T-helper 2 cell treated with Interferon-gamma antibody and Interleukin-4, amounts not matched to agents 100 ng/mL and 5 ng/mL, for 36 hours (primary cell): Measurements from ENCODE around the gene DLGAP3. TPM values are rescaled to one million over a fixed set of nuclear protein-coding genes. Genes with fewer than 3 reads are reported as not detected.
"Not testable (repeated sequence)": the region's sequence is repeated elsewhere in the genome, so short reads cannot be mapped to it uniquely, and the experiment has no call there.

Experiments
- intact Hi-C: fragments of 100-400 bp; cut with micrococcal nuclease; formaldehyde crosslinking; loops from one replicate; pipeline ENCODE4 v1.15.1; 2023
- total RNA-seq: library from RNA; stranded (reverse); gene quantifications from 2 replicates; pipeline ENCODE4 v1.2.3, GENCODE V29; 2022

DLGAP3 gene
- total RNA-seq = 0.25 and 0.36 TPM in 2 replicates

GRCh38 chr1:34929497-34929852 is at the start of gene DLGAP3:
Gene DLGAP3 (minus strand): TSS chr1:34929650. CDS start chr1:34905383, 24,267 bp downstream.
- intact Hi-C loops = no loop called here

GRCh38 chr1:34978921-34979320 is 49.5 kb upstream of the DLGAP3 start:
- intact Hi-C loops = no loop called here

- intact Hi-C loops = no loop called here
Measured at GRCh38 chr1:34977858-34978257, 48.4 kb upstream of the DLGAP3 start.

DNA sequence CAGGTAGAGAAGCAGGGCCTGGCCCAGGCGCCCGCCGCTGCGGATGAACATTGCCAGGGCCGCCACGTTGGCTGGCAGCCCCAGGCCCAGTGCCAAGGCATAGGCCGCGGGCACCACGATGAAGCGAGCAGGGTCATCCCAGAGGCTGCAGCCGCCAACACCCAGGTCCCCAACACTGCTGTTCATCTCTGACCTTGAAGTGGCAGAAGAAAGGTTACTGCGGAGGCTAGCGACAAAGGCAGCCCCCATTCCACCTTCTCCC is 47.7 kb upstream of the DLGAP3 start:
- intact Hi-C loops = no loop called here

GRCh38 chr1:34976384-34977209 is 47.1 kb upstream of the DLGAP3 start:
- intact Hi-C loops = no loop called here

- intact Hi-C loops = no loop called here
Measured at GRCh38 chr1:34975771-34976170, 46.3 kb upstream of the DLGAP3 start.

GRCh38 chr1:34975338-34975737 is 45.9 kb upstream of the DLGAP3 start:
- intact Hi-C loops = no loop called here

DNA sequence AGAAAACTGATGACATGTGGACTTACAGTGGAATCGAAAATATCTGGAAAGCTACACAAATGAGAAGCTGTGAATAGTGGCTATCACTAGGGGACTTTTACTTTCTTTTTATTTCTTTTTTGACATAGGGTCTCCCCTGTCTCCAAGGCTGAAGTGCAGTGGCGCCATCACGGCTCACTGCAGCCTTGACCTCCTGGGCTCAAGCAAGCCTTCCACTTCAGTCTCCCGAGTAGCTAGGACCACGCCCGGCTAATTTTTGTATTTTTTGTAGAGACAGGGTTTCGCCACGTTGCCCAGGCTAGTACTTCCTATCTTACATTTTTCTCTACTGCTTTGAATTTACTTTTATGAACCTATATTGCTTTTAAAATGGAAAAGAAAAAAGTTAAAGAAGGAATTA is 45.2 kb upstream of the DLGAP3 start:
- intact Hi-C loops = no loop called here

GRCh38 chr1:34973326-34973725 is 43.9 kb upstream of the DLGAP3 start:
- intact Hi-C loops = no loop called here

DNA sequence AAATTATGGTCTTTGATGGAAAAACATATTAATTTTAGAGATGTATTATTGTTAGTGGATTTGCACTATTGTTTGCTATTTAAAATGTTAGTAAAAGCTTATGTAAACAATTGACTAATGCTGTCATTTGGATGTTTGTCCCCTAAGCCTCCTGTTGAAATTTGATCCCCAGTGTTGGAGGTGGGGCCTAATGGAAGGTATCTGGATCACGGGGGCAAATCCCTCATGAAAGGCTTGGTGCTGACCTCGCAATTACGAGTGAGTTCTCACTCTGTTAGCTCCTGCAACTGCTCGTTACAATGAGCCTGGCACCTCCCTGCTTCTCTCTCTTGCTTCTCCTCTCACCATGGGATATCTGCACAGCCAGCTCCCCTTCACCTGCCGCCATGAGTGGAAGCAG is 41.4 kb upstream of the DLGAP3 start:
- intact Hi-C loops = no loop called here

DNA sequence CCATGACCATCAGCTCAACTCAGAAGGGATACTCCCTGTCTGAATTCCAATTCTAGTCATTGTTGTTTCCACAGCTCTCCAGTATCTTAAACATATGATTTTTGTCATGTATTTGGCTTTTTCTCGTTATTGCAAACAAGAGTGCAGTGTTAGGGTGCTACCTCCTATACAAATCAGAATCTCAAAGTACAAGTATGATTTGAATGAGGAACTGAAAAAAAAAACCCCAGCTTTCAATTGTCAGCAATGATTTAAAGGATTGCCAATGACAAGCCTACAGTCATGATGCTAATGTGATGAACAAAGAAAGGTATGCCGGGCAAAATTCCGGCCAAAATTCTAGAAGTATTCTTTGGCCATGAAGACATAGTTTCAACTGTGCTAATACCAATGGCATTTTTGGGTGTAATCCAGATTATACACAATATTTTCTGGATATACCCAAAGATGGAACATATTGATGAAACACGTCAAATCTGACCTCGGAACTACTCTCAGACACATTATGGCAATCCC is 40.8 kb upstream of the DLGAP3 start:
- intact Hi-C loops = no loop called here

GRCh38 chr1:34968297-34968696 is 38.8 kb upstream of the DLGAP3 start:
- intact Hi-C loops = not testable (repeated sequence)

- intact Hi-C loops = not testable (repeated sequence)
Measured at GRCh38 chr1:34967672-34968071, 38.2 kb upstream of the DLGAP3 start.

- intact Hi-C loops = no loop called here
Measured at GRCh38 chr1:34965597-34965996, 36.1 kb upstream of the DLGAP3 start.

DNA sequence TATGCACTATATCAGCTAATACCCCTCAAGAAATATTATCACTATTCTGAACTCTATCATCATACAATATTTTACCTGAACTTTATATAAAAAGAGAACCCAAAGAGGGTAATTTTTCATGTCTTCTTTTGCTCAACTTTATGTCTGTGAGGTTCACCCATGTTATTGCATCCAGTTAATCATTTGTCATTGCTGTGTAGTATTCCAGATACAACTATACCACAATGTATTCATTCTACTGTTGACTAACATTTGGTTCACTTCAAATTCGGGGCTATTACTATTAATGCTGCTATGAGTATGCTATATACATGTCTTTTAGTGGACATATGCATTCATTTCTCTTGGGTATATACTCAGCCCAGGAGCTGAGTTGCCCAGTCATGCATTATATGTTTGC is 21.0 kb upstream of the DLGAP3 start:
- intact Hi-C loops = no loop called here

DNA sequence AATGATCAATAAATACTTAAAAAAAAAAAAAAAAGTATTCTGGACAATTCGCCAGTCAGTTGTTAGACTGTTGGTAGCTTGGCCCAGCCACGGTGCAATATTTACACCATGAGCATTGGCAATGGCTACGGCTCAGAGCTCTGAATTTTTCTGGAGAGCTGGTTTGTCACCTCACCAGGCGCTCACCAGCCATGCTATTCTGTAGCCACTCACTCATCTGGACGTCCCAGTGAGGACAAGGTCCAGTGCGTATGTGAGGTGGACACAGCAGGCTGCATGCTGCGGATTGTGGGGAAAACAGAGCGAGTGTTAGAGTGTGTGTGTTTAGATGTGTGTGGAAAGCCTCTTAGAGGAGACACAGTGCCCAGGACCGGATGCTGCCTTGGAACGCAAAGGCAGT is 19.3 kb upstream of the DLGAP3 start:
- intact Hi-C loops = not testable (repeated sequence)

- intact Hi-C loops = not testable (repeated sequence)
Measured at GRCh38 chr1:34947641-34948314, 18.3 kb upstream of the DLGAP3 start.

- intact Hi-C loops = no loop called here
Measured at GRCh38 chr1:34946211-34946610, 16.8 kb upstream of the DLGAP3 start.

DNA sequence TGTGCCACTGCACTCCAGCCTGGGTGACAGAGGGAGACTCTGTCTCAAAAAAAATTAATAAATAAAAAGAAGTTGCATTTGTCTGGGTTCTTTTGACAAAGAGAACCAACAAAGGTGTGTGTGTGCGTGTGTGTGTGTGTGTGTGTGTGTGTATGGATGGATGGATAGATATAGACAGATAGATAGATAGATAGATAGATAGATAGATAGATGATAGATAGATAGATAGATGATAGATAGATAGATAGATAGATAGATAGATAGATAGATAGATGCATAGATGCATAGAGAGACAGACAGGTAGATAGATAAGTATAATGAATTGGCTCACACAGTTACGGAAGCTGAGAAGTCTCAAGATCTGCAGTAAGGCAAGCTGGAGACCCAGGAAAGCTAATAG is 12.3 kb upstream of the DLGAP3 start:
- intact Hi-C loops = not testable (repeated sequence)

- intact Hi-C loops = no loop called here
Measured at GRCh38 chr1:34930702-34931071, 1.2 kb upstream of the DLGAP3 start.

- intact Hi-C loops = no loop called here
Measured at GRCh38 chr1:34929853-34930701, 627 bp upstream of the DLGAP3 start.
